H1 (cell line): ENCODE results near the gene FANCE. TPM values are rescaled to one million over a fixed set of nuclear protein-coding genes. Genes with fewer than 3 reads are reported as not detected.

Source experiments
- CTCF ChIA-PET: fragments of 300-600 bp; sonication (Branson Sonifier 250); formaldehyde crosslinking; loops from one replicate; lab custom pipeline; 2021; ENCODE audit not compliant: partially characterized antibody; lab: Charles Lee
- POLR2A ChIA-PET: fragments of 300-600 bp; sonication (Branson Sonifier 250); formaldehyde crosslinking; loops from one replicate; lab custom pipeline; 2021; ENCODE audit warnings: inconsistent platforms; ENCODE audit not compliant: partially characterized antibody; lab: Charles Lee
- DNase-seq, 2 experiments: peaks; one replicate each; pipeline versions ENCODE4 v3.0.0 to v3.0.0-alpha.2; 2010 to 2022; ENCODE audit warnings: low spot score in 2 of 2, low read depth in 1 of 2, mixed read lengths in 1 of 2
- FAIRE-seq: peaks from 2 replicates; lab custom pipeline; 2011; peaks lifted over from hg19 to GRCh38; lab: Jason Lieb, UNC
- H2AFZ ChIP-seq: 2 replicates; pipeline ENCODE4 v1.8.1; 2012; ENCODE audit warnings: low read length, inconsistent platforms
- H2AK5ac ChIP-seq: 2 replicates; pipeline ENCODE4 v1.6.1; 2013; ENCODE audit warnings: low read depth, low read length
- H2BK120ac ChIP-seq: replicated peaks from 2 replicates; pipeline ENCODE3; 2013; ENCODE audit warnings: low read depth, low read length, inconsistent platforms
- H2BK12ac ChIP-seq: 2 replicates; pipeline ENCODE4 v1.6.1; 2013; ENCODE audit warnings: low read depth, low read length
- H2BK15ac ChIP-seq: 2 replicates; pipeline ENCODE4 v1.6.1; 2013; ENCODE audit warnings: low read length
- H2BK20ac ChIP-seq: 2 replicates; pipeline ENCODE4 v1.6.1; 2013; ENCODE audit warnings: low read length
- H2BK5ac ChIP-seq: 2 replicates; pipeline ENCODE4 v1.6.1; 2013; ENCODE audit warnings: low read depth, low read length
- H3K14ac ChIP-seq: 2 replicates; pipeline ENCODE4 v1.6.1; 2013; ENCODE audit warnings: inconsistent platforms; ENCODE audit not compliant: insufficient read length
- H3K18ac ChIP-seq: 2 replicates; pipeline ENCODE4 v1.6.1; 2013; ENCODE audit warnings: low read length; ENCODE audit errors: extremely low read depth
- H3K23ac ChIP-seq: 2 replicates; pipeline ENCODE4 v1.6.1; 2013; ENCODE audit warnings: inconsistent platforms; ENCODE audit not compliant: insufficient read length
- H3K23me2 ChIP-seq: 2 replicates; pipeline ENCODE4 v1.6.1; 2013; ENCODE audit warnings: low read depth, low read length
- H3K27ac ChIP-seq: 2 replicates; pipeline ENCODE4 v1.6.1; 2011; ENCODE audit warnings: low read depth, low read length, inconsistent platforms
- H3K27me3 ChIP-seq, 4 experiments: replicated peaks in 1 of 4; 1 replicate in 1 of 4; 2 replicates in 3 of 4; pipeline versions ENCODE4 v1.6.1 to v1.8.1; 2011 to 2013; ENCODE audit warnings: low read length in 3 of 4, mild to moderate bottlenecking in 3 of 4, inconsistent platforms in 2 of 4, mixed read lengths in 2 of 4, moderate library complexity in 1 of 4; ENCODE audit not compliant: control insufficient read depth in 3 of 4, insufficient read depth in 3 of 4; ENCODE audit errors: extremely low read depth in 1 of 4
- H3K36me3 ChIP-seq, 4 experiments: 2 replicates each; pipeline versions ENCODE4 v1.6.1 to v1.8.1; 2011 to 2013; ENCODE audit warnings: mild to moderate bottlenecking in 4 of 4, low read length in 3 of 4, moderate library complexity in 2 of 4, control low read depth in 1 of 4, inconsistent platforms in 1 of 4; ENCODE audit not compliant: insufficient read depth in 4 of 4, control insufficient read depth in 2 of 4
- H3K4ac ChIP-seq: replicated peaks from 2 replicates; pipeline ENCODE3; 2013; ENCODE audit warnings: low read length, low read depth, mixed read lengths, inconsistent platforms; ENCODE audit not compliant: insufficient read length
- H3K4me1 ChIP-seq, 4 experiments: replicated peaks in 1 of 4; 1 replicate in 1 of 4; 2 replicates in 3 of 4; pipeline versions ENCODE4 v1.6.1 to v1.8.1; 2011 to 2013; ENCODE audit warnings: low read length in 3 of 4, inconsistent platforms in 2 of 4, mixed read lengths in 1 of 4; ENCODE audit not compliant: insufficient read depth in 4 of 4, control insufficient read depth in 3 of 4
- H3K4me2 ChIP-seq, 2 experiments: 2 replicates each; pipeline versions ENCODE4 v1.6.1 to v1.8.1; 2011 to 2013; ENCODE audit warnings: low read depth in 2 of 2, low read length in 2 of 2, control low read depth in 1 of 2, inconsistent platforms in 1 of 2, mild to moderate bottlenecking in 1 of 2; ENCODE audit not compliant: insufficient read depth in 1 of 2
- H3K4me3 ChIP-seq, 4 experiments: fragments of 200-600, 300-600 bp in 1 of 4; sonication (generic), shearing (Covaris generic), sonication (Bioruptor Twin) in 1 of 4; 2 replicates each; pipeline versions ENCODE4 v1.5.1 to v1.8.1; 2011 to 2016; ENCODE audit warnings: low read length in 4 of 4, low read depth in 3 of 4, control low read depth in 2 of 4, inconsistent platforms in 2 of 4, mild to moderate bottlenecking in 2 of 4, mixed read lengths in 1 of 4, moderate library complexity in 1 of 4; ENCODE audit not compliant: insufficient read depth in 2 of 4; ENCODE audit errors: extremely low read depth in 1 of 4
- H3K56ac ChIP-seq: replicated peaks from 2 replicates; pipeline ENCODE3; 2013; ENCODE audit warnings: low read depth, mild to moderate bottlenecking, mixed read lengths, low read length, inconsistent platforms; ENCODE audit not compliant: insufficient read length
- H3K79me1 ChIP-seq: 2 replicates; pipeline ENCODE4 v1.6.1; 2013; ENCODE audit warnings: low read depth, low read length, control low read depth
- H3K79me2 ChIP-seq, 2 experiments: 2 replicates each; pipeline versions ENCODE4 v1.6.1 to v1.8.1; 2012 to 2013; ENCODE audit warnings: low read length in 2 of 2, mild to moderate bottlenecking in 2 of 2, inconsistent platforms in 1 of 2; ENCODE audit not compliant: insufficient read depth in 2 of 2, control insufficient read depth in 1 of 2
- H3K9ac ChIP-seq, 4 experiments: replicated peaks in 1 of 4; 1 replicate in 1 of 4; 2 replicates in 3 of 4; pipeline versions ENCODE4 v1.6.1 to v1.8.1; 2011 to 2013; ENCODE audit warnings: low read depth in 3 of 4, low read length in 3 of 4, control low read depth in 2 of 4, mild to moderate bottlenecking in 2 of 4, moderate library complexity in 2 of 4, inconsistent platforms in 1 of 4; ENCODE audit errors: extremely low read depth in 1 of 4
- H3K9me3 ChIP-seq, 2 experiments: 2 replicates each; pipeline versions ENCODE4 v1.6.1 to v1.8.1; 2012 to 2013; ENCODE audit warnings: mild to moderate bottlenecking in 2 of 2, moderate library complexity in 2 of 2, control low read depth in 1 of 2, inconsistent platforms in 1 of 2, low read depth in 1 of 2, low read length in 1 of 2, mixed read lengths in 1 of 2; ENCODE audit not compliant: insufficient read depth in 2 of 2
- H4K20me1 ChIP-seq, 2 experiments: replicated peaks in 1 of 2; 2 replicates each; pipeline versions ENCODE3 to v1.8.1; 2011 to 2013; ENCODE audit warnings: inconsistent platforms in 2 of 2, low read length in 2 of 2, mild to moderate bottlenecking in 1 of 2; ENCODE audit not compliant: insufficient read depth in 2 of 2, control insufficient read depth in 1 of 2
- H4K5ac ChIP-seq: 2 replicates; pipeline ENCODE4 v1.6.1; 2013; ENCODE audit warnings: low read length, low read depth, mixed read lengths, inconsistent platforms; ENCODE audit not compliant: insufficient read length
- H4K8ac ChIP-seq: 2 replicates; pipeline ENCODE4 v1.8.0; 2013; ENCODE audit warnings: mild to moderate bottlenecking, moderate library complexity, low read length, inconsistent platforms; ENCODE audit not compliant: insufficient read depth; ENCODE audit errors: extremely low read depth
- H4K91ac ChIP-seq: replicated peaks from 2 replicates; pipeline ENCODE3; 2013; ENCODE audit warnings: low read length, mixed read lengths, inconsistent platforms; ENCODE audit not compliant: insufficient read length
- BACH1 ChIP-seq: IDR thresholded peaks from 2 replicates; pipeline ENCODE4 v1.6.1; 2012; ENCODE audit warnings: low read length, improper control_type of control experiment
- CBX8 ChIP-seq: fragments of 300-800, 300-1000 bp; sonication (generic); IDR thresholded peaks from 2 replicates; pipeline ENCODE4 v1.7.1; 2016; ENCODE audit warnings: low read depth, low read length, borderline replicate concordance
- HDAC2 ChIP-seq, 2 experiments: fragments of 300-600 bp in 1 of 2; sonication (generic) in 1 of 2; IDR thresholded peaks; 2 replicates each; pipeline ENCODE4 v1.6.1; 2011 to 2012; ENCODE audit warnings: low read depth in 2 of 2, low read length in 2 of 2, mild to moderate bottlenecking in 2 of 2, moderate library complexity in 2 of 2, borderline replicate concordance in 1 of 2, inconsistent platforms in 1 of 2
- RNF2 ChIP-seq: fragments of 200-900, 300-1000 bp; sonication (generic); IDR thresholded peaks from 2 replicates; pipeline ENCODE4 v1.7.1; 2016; ENCODE audit warnings: borderline replicate concordance, low read depth, mild to moderate bottlenecking, antibody characterized with exemption, low read length; ENCODE audit not compliant: poor library complexity, severe bottlenecking; ENCODE audit errors: missing control alignments
- SIX5 ChIP-seq: IDR thresholded peaks from 2 replicates; pipeline ENCODE4 v1.6.1; 2011; ENCODE audit warnings: mild to moderate bottlenecking, low read depth, low read length
- WGBS, 2 experiments: shearing (Covaris generic) in 1 of 2; methylation state at CpG; one replicate each; pipeline versions ENCODE4 v1.1.6 to v1.1.7; 2013 to 2015; ENCODE audit warnings: low lambda C conversion rate in 2 of 2, mixed read lengths in 2 of 2, inconsistent platforms in 1 of 2, low coverage in 1 of 2, missing lambda C conversion rate in 1 of 2; ENCODE audit not compliant: insufficient replicate concordance in 2 of 2, insufficient coverage in 1 of 2, insufficient read length in 1 of 2; ENCODE audit errors: extremely low coverage in 1 of 2, missing lambda C conversion rate in 1 of 2; 5-methylcytosine and 5-hydroxymethylcytosine counted together
- polyA plus RNA-seq, 7 experiments: library from polyadenylated mRNA; depleted of rRNA in 3 of 7; stranded (reverse) in 5 of 7; unstranded in 2 of 7; fragments of >200 nt in 5 of 7; fragments of 200-250 nt in 2 of 7; gene quantifications; 1 replicate in 5 of 7; 2 replicates in 1 of 7; 4 replicates in 1 of 7; pipeline versions ENCODE4 v1.2.1 to v1.2.3, GENCODE V29; 2011 to 2013; ENCODE audit warnings: missing spikeins in 2 of 7, mixed read lengths in 2 of 7
- total RNA-seq: library from RNA; stranded (reverse); fragmentation: NEBNext Ultra II Directional; extraction: Animal tissue kit (Norgen Biotek cat#: 25700); gene quantifications from 2 replicates; pipeline ENCODE4 v1.2.1, GENCODE V29; 2021

The FANCE gene
- total and polyA plus RNA-seq, 2 of the 8 experiments (the other 6 are each of a cell fraction or from before 2014, with no cell fraction given), result 16.1 to 17.0 TPM

- Histone ChIP-seq H2BK20ac (no peak overlapping the region), H3K27ac (no peak overlapping the region), H2BK15ac (no peak overlapping the region), H4K8ac (no peak overlapping the region), H3K9me3 (no peaks in the 10 kb centered on the region), H3K4me2 (no peak overlapping the region), H3K9ac (no peak overlapping the region), H2BK120ac (no peak overlapping the region), H2AK5ac (no peak overlapping the region), H3K18ac (no peak overlapping the region), H3K23ac (no peak overlapping the region), H3K79me1 (no peaks in the 10 kb centered on the region; the same call in 1 of the 2 replicates), H2AFZ (no peak overlapping the region), H2BK5ac (no peak overlapping the region), H3K56ac (no peak overlapping the region), H3K4me1 (no peaks in the 10 kb centered on the region; a peak in 3 of 7 replicates), H3K79me2 (no peaks in the 10 kb centered on the region), H3K14ac (no peak overlapping the region), H2BK12ac (no peak overlapping the region), H4K5ac (no peak overlapping the region), H3K27me3 (no peaks in the 10 kb centered on the region; a peak in 1 of 7 replicates), H4K20me1 (peaks cover 9 to 10% of the 10 kb centered on the region in 2 experiments), H3K4me3 (no peak overlapping the region), H3K36me3 (peaks cover 0 to 28% (median 3%) of the 10 kb centered on the region in 4 experiments; a peak in 2 of 8 replicates), H3K23me2 (no peaks in the 10 kb centered on the region), H3K4ac (no peak overlapping the region), H4K91ac (no peak overlapping the region)
- no peak for DNase-seq
- 83% methylated on average over 4 of the region's 5 CpGs; no CpG with 5 or more reads in 1 of the 2 experiments for WGBS, 2 experiments
- FAIRE-seq, result no peak
- CTCF ChIA-PET, result interaction anchor here (0.6 to 2.5 kb wide), 7 partner anchors 11 to 207 kb away, joined by 3 to 6 read pairs (median 3); no protein-coding TSS in a partner anchor
- POLR2A ChIA-PET, result interaction anchor here (1.2 to 37.6 kb wide), 4 partner anchors 0 to 183 kb away, joined by 3 to 1319 read pairs (median 758); partner anchors contain the start of genes FANCE, RPL10A and TEAD3
- no peak for TF ChIP-seq CBX8
- TF ChIP-seq SIX5, result no peak
- TF ChIP-seq RNF2, result no peak
- no peak for TF ChIP-seq BACH1
- no peak for TF ChIP-seq HDAC2 (IDR thresholded peaks at IDR 0.05; ENCODE audit: borderline replicate concordance in 1 of 2, low read depth in 2 of 2, low read length in 2 of 2)
Observed at GRCh38 chr6:35477551-35478179, 25.5 kb downstream of the FANCE start.
